Dedifferentiated amniotic fluid mesenchymal stem cell (primary cell): ENCODE data around the gene KLF8.
"Not testable (repeated sequence)": the region's sequence is repeated elsewhere in the genome, so short reads cannot be mapped to it uniquely, and the experiment has no call there.

Source experiments
- DNase-seq: peaks from one replicate; pipeline ENCODE4 v3.0.0-alpha.2; 2016; ENCODE audit errors: extremely low spot score

The KLF8 gene

GRCh38 chrX:56232221-56233082 is at the start of gene KLF8:
KLF8 (plus strand) TSS chrX:56232356; CDS start chrX:56233335, 979 bp downstream.
- no peak for DNase-seq

- not testable (repeated sequence) for DNase-seq
Observed at GRCh38 chrX:56206945-56207344, 25.2 kb upstream of the KLF8 start.

DNA sequence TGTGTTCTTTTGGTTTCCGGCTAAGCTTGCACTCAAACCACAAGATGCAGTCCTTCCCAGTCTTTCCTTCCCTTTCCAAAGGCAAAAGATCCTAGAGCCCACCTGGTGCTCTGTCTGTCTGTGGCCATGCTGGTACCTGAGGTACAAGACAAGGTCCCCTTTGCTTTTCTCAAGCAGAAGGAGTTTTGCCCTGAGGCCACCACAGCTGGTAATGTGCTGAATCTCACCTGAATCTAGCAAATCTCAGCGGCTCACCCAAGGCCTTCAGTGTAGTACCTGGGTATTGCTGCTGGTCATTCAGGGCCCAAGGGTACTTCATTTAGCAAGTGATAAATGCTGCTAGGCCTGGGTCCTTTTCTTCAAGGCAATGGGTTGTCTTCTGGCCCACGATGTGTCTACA is 20.5 kb upstream of the KLF8 start:
- no peak for DNase-seq

- DNase-seq: no peak
Observed at GRCh38 chrX:56216332-56216731, 15.8 kb upstream of the KLF8 start.

GRCh38 chrX:56219700-56220099 is 12.5 kb upstream of the KLF8 start:
- no peak for DNase-seq

- DNase-seq: no peak
Observed at GRCh38 chrX:56221101-56221500, 11.1 kb upstream of the KLF8 start.

DNA sequence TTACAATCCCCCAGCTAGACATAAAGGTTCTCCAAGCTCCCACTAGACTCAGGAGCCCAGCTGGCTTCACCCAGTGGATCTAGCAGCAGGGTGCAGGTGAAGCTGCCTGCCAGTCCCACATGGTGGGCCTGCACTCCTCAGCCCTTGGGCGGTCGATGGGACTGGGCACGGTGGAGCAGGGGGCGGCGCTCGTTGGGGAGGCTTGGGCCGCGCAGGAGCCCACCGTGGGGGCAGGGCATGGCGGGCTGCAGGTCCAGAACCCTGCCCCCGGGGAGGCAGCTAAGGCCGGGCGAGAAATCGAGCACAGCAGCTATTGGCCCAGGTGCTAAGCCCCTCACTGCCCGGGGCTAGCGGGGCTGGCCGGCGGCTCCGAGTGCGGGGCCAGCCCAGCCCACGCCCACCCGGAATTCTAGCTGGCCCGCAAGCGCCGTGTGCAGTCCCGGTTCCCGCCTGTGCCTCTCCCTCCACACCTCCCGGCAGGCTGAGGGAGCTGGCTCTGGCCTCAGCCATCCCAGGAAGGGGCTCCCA is 9.6 kb upstream of the KLF8 start:
- no peak for DNase-seq

GRCh38 chrX:56226980-56227379 is 5.2 kb upstream of the KLF8 start:
- DNase-seq: no peak

DNA sequence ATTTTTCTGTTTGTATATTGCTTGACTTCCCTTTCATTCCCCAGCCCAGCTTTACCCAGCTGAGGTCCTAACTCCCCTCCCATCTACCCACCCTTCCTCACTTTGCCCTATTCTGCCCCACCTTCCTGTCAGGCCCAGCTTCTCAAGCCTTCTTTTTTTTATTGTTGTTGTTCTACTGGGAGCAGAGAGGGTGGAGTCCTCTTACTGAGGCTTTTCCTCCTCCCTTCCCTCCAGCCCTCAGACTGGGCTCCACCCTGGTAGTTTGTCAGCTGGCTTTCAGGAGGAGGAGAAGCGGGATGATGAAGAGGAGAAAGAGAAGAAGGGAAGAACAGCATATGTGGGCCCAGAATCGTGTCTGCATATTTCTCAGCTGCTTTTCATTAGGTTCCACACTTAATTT is 3.2 kb upstream of the KLF8 start:
- no peak for DNase-seq

- DNase-seq: no peak
Observed at GRCh38 chrX:56231537-56232090, 542 bp upstream of the KLF8 start.

- no peak for DNase-seq
Observed at GRCh38 chrX:56233100-56233499, 944 bp downstream of the KLF8 start.

- DNase-seq: no peak
Observed at GRCh38 chrX:56233682-56234081, 1.5 kb downstream of the KLF8 start.

- DNase-seq: no peak
Observed at GRCh38 chrX:56248492-56248891, 16.3 kb downstream of the KLF8 start.

DNA sequence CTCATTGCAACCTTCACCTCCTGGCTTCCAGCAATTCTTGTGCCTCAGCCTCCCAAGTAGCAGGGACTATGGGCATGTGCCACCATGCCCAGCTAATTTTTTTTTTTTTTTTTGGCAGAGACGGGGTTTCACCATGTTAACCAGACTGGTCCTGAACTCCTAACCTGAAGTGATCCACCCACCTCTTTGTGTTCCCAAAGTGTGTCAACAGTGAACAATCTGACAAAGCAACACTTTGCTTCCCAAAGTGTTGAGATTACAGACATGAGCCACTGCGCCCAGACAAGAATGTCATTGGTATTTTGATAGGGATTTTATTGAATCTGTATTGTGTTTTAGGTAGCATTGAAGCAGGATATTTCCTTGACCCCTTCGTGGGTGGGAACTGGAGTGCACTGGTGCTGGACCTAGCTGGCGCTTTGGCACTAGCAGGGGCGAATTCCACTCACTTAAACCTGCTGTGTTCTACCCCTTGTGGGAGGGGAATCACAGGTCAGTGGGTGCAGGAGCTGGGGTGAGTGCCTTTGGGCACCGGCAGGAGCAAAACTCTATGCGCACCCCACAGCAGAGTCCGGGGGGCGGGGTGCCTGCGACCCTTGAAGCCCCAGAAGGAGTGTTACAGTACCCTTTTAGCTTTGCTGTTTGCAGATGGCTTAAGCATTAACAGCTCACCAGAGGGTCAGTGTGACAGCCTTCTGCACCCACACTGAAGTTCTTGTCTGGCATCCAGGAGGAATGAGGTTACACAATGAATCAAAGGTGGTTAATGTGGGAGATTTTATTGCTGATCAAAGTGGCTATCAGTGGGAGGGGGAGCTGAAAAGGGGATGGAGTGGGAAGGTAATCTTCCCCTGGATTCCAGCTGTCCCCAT is 21.9 kb downstream of the KLF8 start:
- DNase-seq: no peak

- DNase-seq: no peak
Observed at GRCh38 chrX:56268888-56269287, 36.7 kb downstream of the KLF8 start.

DNA sequence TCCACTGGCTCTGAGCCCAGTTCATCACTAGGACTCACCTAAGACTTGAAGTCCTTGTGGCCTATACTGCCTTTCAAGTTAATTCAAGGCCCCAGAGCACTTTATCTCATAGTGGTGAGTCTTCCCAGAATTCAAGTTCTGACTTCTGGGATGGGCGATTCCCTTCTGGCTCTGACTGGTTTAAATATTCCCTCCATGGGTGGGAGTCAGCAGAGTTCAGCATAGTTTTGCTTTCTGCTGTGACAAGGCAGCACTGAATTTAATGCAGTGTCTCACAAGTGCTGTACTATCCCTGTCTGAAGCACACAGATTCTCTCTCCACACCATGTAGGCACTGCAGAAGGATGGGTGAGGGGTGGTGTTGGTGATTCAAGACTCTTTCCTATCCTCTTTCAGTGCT is 46.5 kb downstream of the KLF8 start:
- DNase-seq: no peak

- DNase-seq: no peak
Observed at GRCh38 chrX:56279863-56280262, 47.7 kb downstream of the KLF8 start.

GRCh38 chrX:56281789-56282188 is 49.6 kb downstream of the KLF8 start:
- no peak for DNase-seq

GRCh38 chrX:56284269-56284668 is 52.1 kb downstream of the KLF8 start:
- no peak for DNase-seq

DNA sequence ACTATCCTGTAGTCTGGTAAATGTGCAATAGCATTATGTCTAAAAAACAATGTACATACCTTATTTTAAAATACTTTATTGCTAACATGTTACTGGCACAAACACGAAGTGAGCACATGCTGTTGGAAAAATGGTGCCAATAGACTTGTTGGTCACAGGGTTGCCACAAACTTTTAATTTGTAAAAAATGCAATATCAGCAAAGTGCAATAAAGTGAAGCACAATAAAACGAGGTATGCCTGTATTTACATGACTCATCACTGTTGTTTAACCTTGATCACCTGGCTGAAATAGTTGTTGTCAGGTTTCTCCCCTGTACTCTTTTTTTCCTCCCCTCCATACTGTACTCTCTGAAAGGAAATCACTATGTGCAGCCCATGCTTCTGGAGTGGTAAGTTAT is 56.5 kb downstream of the KLF8 start:
- DNase-seq: no peak

- DNase-seq: no peak
Observed at GRCh38 chrX:56289449-56289848, 57.3 kb downstream of the KLF8 start.

GRCh38 chrX:56308726-56309125 is 76.6 kb downstream of the KLF8 start:
- no peak for DNase-seq
